Iris pigment epithelial cell (primary cell): ENCODE results near the gene TTC33.
"Not testable (repeated sequence)": the region's sequence is repeated elsewhere in the genome, so short reads cannot be mapped to it uniquely, and the experiment has no call there.

Source experiments
- DNase-seq: peaks from one replicate; pipeline ENCODE4 v3.0.0-alpha.2; 2011; ENCODE audit warnings: low read depth

The TTC33 gene

GRCh38 chr5:40607202-40607601 lies 148.6 kb downstream of the TTC33 start:
- no peak for DNase-seq

GRCh38 chr5:40606077-40606765 lies 149.5 kb downstream of the TTC33 start:
- no peak for DNase-seq

- DNase-seq, result peak; percentile 57
Measured at GRCh38 chr5:40605295-40605958, 150.3 kb downstream of the TTC33 start.

GRCh38 chr5:40603378-40603777 lies 152.4 kb downstream of the TTC33 start:
- DNase-seq, result peak; percentile 31

GRCh38 chr5:40601198-40601868 lies 154.4 kb downstream of the TTC33 start:
- DNase-seq, result no peak

GRCh38 chr5:40600383-40600782 lies 155.4 kb downstream of the TTC33 start:
- DNase-seq, result no peak

- DNase-seq, result no peak
Measured at GRCh38 chr5:40599676-40600075, 156.1 kb downstream of the TTC33 start.

- DNase-seq, result peak; percentile 52
Measured at GRCh38 chr5:40594811-40595210, 160.9 kb downstream of the TTC33 start.

GRCh38 chr5:40591727-40592396 lies 163.9 kb downstream of the TTC33 start:
- DNase-seq, result not testable (repeated sequence)

GRCh38 chr5:40587376-40587775 lies 168.4 kb downstream of the TTC33 start:
- DNase-seq, result peak; percentile 58

- no peak for DNase-seq
Measured at GRCh38 chr5:40585537-40586267, 170.1 kb downstream of the TTC33 start.

GRCh38 chr5:40584054-40584453 lies 171.7 kb downstream of the TTC33 start:
- no peak for DNase-seq

- DNase-seq, result peak; percentile 63
Measured at GRCh38 chr5:40578501-40579451, 177.0 kb downstream of the TTC33 start.

GRCh38 chr5:40577718-40578117 lies 178.0 kb downstream of the TTC33 start:
- no peak for DNase-seq

- no peak for DNase-seq
Measured at GRCh38 chr5:40575921-40576320, 179.8 kb downstream of the TTC33 start.

- no peak for DNase-seq
Measured at GRCh38 chr5:40575411-40575810, 180.3 kb downstream of the TTC33 start.

- peak; percentile 48 for DNase-seq
Measured at GRCh38 chr5:40572937-40573336, 182.8 kb downstream of the TTC33 start.

- no peak for DNase-seq
Measured at GRCh38 chr5:40572391-40572790, 183.4 kb downstream of the TTC33 start.

GRCh38 chr5:40571729-40572128 lies 184.0 kb downstream of the TTC33 start:
- no peak for DNase-seq

GRCh38 chr5:40570408-40571129 lies 185.2 kb downstream of the TTC33 start:
- peak; percentile 91 for DNase-seq
